Ovary (tissue), 3 donors: ENCODE measurements around the gene TTC28.

ENCODE experiments used
- CTCF ChIP-seq, 3 donors: fragments of 450-650 bp in 2 of 3; fragments of 200-600 bp in 1 of 3; IDR thresholded peaks; one replicate each; pipeline versions ENCODE4 v1.5.1 to v1.8.0; 2016 to 2022; ENCODE audit warnings: antibody characterized with exemption in 3 of 3, mild to moderate bottlenecking in 1 of 3
- EP300 ChIP-seq: sonication (generic); formaldehyde crosslinking; IDR thresholded peaks from one replicate; pipeline ENCODE4 v1.6.1; 2017; ENCODE audit warnings: antibody characterized with exemption
- POLR2A ChIP-seq: fragments of 450-650 bp; IDR thresholded peaks from one replicate; pipeline ENCODE4 v1.6.1; 2017; ENCODE audit warnings: antibody characterized with exemption, mild to moderate bottlenecking, moderate library complexity
- donor health status: DM: no; HTN: no; CAD: no.

GRCh38 chr22:28332410-28332809 lies 347.2 kb downstream of the TTC28 start:
- TF ChIP-seq CTCF (IDR thresholded peaks at IDR 0.05): no peak
- TF ChIP-seq POLR2A: no peak
- no peak for TF ChIP-seq EP300
